DOHH2 (cell line): ENCODE results near the gene FHL3.

Source experiments
- CTCF ChIP-seq: fragments of 200-600 bp; sonication (generic); IDR thresholded peaks from one replicate; pipeline ENCODE4 v1.5.1; 2014; ENCODE audit warnings: antibody characterized with exemption, mild to moderate bottlenecking, low read depth, low read length; ENCODE audit not compliant: poor library complexity, severe bottlenecking
- EZH2phosphoT487 ChIP-seq: fragments of 200-600 bp; sonication (generic); IDR thresholded peaks from 2 replicates; pipeline ENCODE4 v1.6.1; 2017; ENCODE audit warnings: borderline replicate concordance, mild to moderate bottlenecking, antibody characterized with exemption, low read length, moderate library complexity, mixed read lengths

DNA sequence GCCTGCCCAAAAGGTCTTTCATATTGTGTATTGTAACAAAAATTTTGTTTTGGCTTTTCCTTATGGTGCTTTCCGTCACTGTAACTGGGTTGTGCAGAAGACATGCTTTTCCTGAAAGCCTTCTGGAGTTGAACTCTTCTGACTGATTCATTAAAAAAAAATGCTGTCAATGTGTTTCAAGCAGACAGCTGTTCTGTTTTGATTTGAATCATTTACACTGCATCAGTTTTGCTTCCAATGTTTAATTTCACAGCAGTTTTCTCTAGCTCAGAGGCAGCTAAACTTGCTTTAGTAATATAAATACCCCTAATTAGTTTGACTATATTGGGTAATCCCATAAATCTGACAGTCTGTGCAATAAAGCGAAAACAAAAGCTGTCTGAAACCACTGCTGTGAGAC lies 15.1 kb upstream of the FHL3 start:
- no peak for TF ChIP-seq CTCF
- TF ChIP-seq EZH2phosphoT487, result no peak
